GM21786 (cell line): Measurements from ENCODE around the gene MAGI1.
"Not testable (repeated sequence)": the region's sequence is repeated elsewhere in the genome, so short reads cannot be mapped to it uniquely, and the experiment has no call there.

Experiments used
- ATAC-seq: cut with Tn5 transposase; IDR thresholded peaks from one replicate; pipeline ENCODE4 v1.9.1; 2021; ENCODE audit not compliant: unreplicated experiment

Gene MAGI1

GRCh38 chr3:66041116-66041515 is 2.4 kb upstream of the MAGI1 start:
- ATAC-seq: no peak

GRCh38 chr3:66039590-66039887 is 821 bp upstream of the MAGI1 start:
- no peak for ATAC-seq

GRCh38 chr3:66038384-66038725 is 363 bp downstream of the MAGI1 start:
- peak; percentile 35 for ATAC-seq

GRCh38 chr3:66037986-66038369 is 740 bp downstream of the MAGI1 start:
- no peak for ATAC-seq

GRCh38 chr3:66037330-66037985 is 1.3 kb downstream of the MAGI1 start:
- ATAC-seq: no peak

GRCh38 chr3:66036586-66037148 is 2.1 kb downstream of the MAGI1 start:
- no peak for ATAC-seq

- ATAC-seq: no peak
Observed at GRCh38 chr3:66035763-66036477, 2.8 kb downstream of the MAGI1 start.

- ATAC-seq: no peak
Observed at GRCh38 chr3:66033241-66034138, 5.2 kb downstream of the MAGI1 start.

- no peak for ATAC-seq
Observed at GRCh38 chr3:66031102-66031698, 7.5 kb downstream of the MAGI1 start.

GRCh38 chr3:66029443-66029842 is 9.3 kb downstream of the MAGI1 start:
- ATAC-seq: no peak

- no peak for ATAC-seq
Observed at GRCh38 chr3:66029014-66029413, 9.7 kb downstream of the MAGI1 start.

GRCh38 chr3:66028457-66028856 is 10.3 kb downstream of the MAGI1 start:
- ATAC-seq: no peak

- ATAC-seq: not testable (repeated sequence)
Observed at GRCh38 chr3:66027099-66027498, 11.6 kb downstream of the MAGI1 start.

- ATAC-seq: no peak
Observed at GRCh38 chr3:66023738-66024385, 14.9 kb downstream of the MAGI1 start.

- no peak for ATAC-seq
Observed at GRCh38 chr3:66023229-66023628, 15.5 kb downstream of the MAGI1 start.

- no peak for ATAC-seq
Observed at GRCh38 chr3:66021731-66022131, 17.0 kb downstream of the MAGI1 start.

GRCh38 chr3:66019896-66020295 is 18.8 kb downstream of the MAGI1 start:
- no peak for ATAC-seq

GRCh38 chr3:66018057-66019033 is 20.4 kb downstream of the MAGI1 start:
- ATAC-seq: no peak

GRCh38 chr3:66017591-66017990 is 21.1 kb downstream of the MAGI1 start:
- no peak for ATAC-seq

- ATAC-seq: no peak
Observed at GRCh38 chr3:66017084-66017483, 21.6 kb downstream of the MAGI1 start.
